Kidney (tissue), 14 donors: ENCODE data around the gene RNF213. TPM values are rescaled to one million over a fixed set of nuclear protein-coding genes. Genes with fewer than 3 reads are reported as not detected.

Experiments used
- DNase-seq, 5 donors: peaks; one replicate each; pipeline ENCODE4 v3.0.0-alpha.2; 2013 to 2020
- FAIRE-seq: peaks from 2 replicates; lab custom pipeline; 2012; peaks lifted over from hg19 to GRCh38; lab: Jason Lieb, UNC
- H3K27ac ChIP-seq, 2 donors: one replicate each; pipeline ENCODE4 v1.7.0; 2013; ENCODE audit warnings: low read depth in 2 of 2, low read length in 2 of 2, inconsistent platforms in 1 of 2
- H3K27me3 ChIP-seq: one replicate; pipeline ENCODE4 v1.7.1; 2013; ENCODE audit warnings: low read length, inconsistent platforms; ENCODE audit not compliant: control insufficient read depth, insufficient read depth
- H3K36me3 ChIP-seq, 3 donors: one replicate each; pipeline versions ENCODE4 v1.7.0 to v1.7.1; 2013; ENCODE audit warnings: low read length in 3 of 3, control low read depth in 1 of 3, inconsistent platforms in 1 of 3; ENCODE audit not compliant: insufficient read depth in 3 of 3, control insufficient read depth in 2 of 3
- H3K4me1 ChIP-seq, 3 donors: one replicate each; pipeline versions ENCODE4 v1.7.0 to v1.7.1; 2013; ENCODE audit warnings: low read length in 3 of 3, inconsistent platforms in 1 of 3, low read depth in 1 of 3; ENCODE audit not compliant: control insufficient read depth in 2 of 3, insufficient read depth in 2 of 3
- H3K4me3 ChIP-seq, 3 donors: one replicate each; pipeline versions ENCODE4 v1.7.0 to v1.8.1; 2013; ENCODE audit warnings: low read length in 3 of 3, control low read depth in 1 of 3, inconsistent platforms in 1 of 3
- H3K9ac ChIP-seq, 3 donors: one replicate each; pipeline versions ENCODE4 v1.7.0 to v1.7.1; 2013; ENCODE audit warnings: low read length in 3 of 3, control low read depth in 1 of 3, inconsistent platforms in 1 of 3
- H3K9me3 ChIP-seq, 3 donors: one replicate each; pipeline versions ENCODE4 v1.7.0 to v1.7.1; 2013; ENCODE audit warnings: low read length in 3 of 3, control low read depth in 1 of 3, inconsistent platforms in 1 of 3; ENCODE audit not compliant: control insufficient read depth in 2 of 3, insufficient read depth in 1 of 3
- intact Hi-C: fragments of 100-400 bp; cut with DNase I; formaldehyde crosslinking; loops from one replicate; pipeline ENCODE4 v1.11.1; 2022
- polyA plus RNA-seq: library from polyadenylated mRNA; stranded (reverse); fragments of 350-450 nt; fragmentation: Illumina TruSeq; extraction: RNeasy Lipid Tissue Mini Kit (QIAGEN cat#74804); gene quantifications from one replicate; pipeline ENCODE4 v1.2.3, GENCODE V29; 2014; ENCODE audit warnings: low read depth, low replicate concordance; ENCODE audit not compliant: insufficient read depth
- total RNA-seq: library from RNA; stranded (reverse); fragmentation: NEBNext Ultra II Directional; extraction: Animal tissue kit (Norgen Biotek cat#: 25700); gene quantifications from one replicate; pipeline ENCODE4 v1.2.1, GENCODE V29; 2021
- TF ChIP-seq, protein P1 (sequence below): IDR thresholded peaks from 3 replicates; pipeline ENCODE4 v1.5.1; 2012; ENCODE audit warnings: mild to moderate bottlenecking, moderate library complexity, borderline replicate concordance; ENCODE audit not compliant: insufficient read depth; ENCODE audit errors: extremely low read depth
- donor health status: control.
- donor health status: control.
- donor health status: control.
- donor health status: control.
- donor health status: control.
- donor health status: DM: yes; HTN: yes; CAD: no.
- donor health status: Normal renal cell carcinoma (clear cell type).

The RNF213 gene
- total and polyA plus RNA-seq, 2 donors from 2014 or later = 43.4 to 276 TPM

DNA sequence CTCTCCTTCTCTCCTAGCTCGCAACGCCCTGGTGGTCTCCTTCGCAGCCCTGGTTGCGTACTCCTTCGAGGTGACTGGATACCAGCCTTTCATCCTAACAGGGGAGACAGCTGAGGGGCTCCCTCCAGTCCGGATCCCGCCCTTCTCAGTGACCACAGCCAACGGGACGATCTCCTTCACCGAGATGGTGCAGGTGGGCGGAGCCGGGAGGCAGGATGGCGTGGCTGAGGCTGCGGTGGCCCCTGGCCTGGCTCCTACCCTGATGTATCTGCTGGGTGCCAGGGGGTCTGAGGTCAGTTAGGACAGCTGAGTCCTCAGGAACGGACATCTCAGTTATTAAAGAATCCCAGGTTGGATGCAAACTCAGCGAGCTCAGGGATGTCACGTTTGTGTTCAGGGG lies 23.7 kb upstream of the RNF213 start:
- H3K9ac ChIP-seq = no peak overlapping the region
- no peaks in the 10 kb centered on the region for H3K4me1 ChIP-seq
- peaks cover 2 to 42% (median 21%) of the 10 kb centered on the region in 3 donors for H3K36me3 ChIP-seq
- TF ChIP-seq, protein P1, sequence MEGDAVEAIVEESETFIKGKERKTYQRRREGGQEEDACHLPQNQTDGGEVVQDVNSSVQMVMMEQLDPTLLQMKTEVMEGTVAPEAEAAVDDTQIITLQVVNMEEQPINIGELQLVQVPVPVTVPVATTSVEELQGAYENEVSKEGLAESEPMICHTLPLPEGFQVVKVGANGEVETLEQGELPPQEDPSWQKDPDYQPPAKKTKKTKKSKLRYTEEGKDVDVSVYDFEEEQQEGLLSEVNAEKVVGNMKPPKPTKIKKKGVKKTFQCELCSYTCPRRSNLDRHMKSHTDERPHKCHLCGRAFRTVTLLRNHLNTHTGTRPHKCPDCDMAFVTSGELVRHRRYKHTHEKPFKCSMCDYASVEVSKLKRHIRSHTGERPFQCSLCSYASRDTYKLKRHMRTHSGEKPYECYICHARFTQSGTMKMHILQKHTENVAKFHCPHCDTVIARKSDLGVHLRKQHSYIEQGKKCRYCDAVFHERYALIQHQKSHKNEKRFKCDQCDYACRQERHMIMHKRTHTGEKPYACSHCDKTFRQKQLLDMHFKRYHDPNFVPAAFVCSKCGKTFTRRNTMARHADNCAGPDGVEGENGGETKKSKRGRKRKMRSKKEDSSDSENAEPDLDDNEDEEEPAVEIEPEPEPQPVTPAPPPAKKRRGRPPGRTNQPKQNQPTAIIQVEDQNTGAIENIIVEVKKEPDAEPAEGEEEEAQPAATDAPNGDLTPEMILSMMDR = no peak
- DNase-seq (peak in 1 of 5 donors; percentile 58), FAIRE-seq (no peak)
- H3K27ac ChIP-seq = no peak overlapping the region
- no peak overlapping the region for H3K4me3 ChIP-seq
- intact Hi-C loops = no loop called here
- H3K27me3 ChIP-seq = no peaks in the 10 kb centered on the region
- peaks cover 0 to 7% (median 3%) of the 10 kb centered on the region in 3 donors for H3K9me3 ChIP-seq

DNA sequence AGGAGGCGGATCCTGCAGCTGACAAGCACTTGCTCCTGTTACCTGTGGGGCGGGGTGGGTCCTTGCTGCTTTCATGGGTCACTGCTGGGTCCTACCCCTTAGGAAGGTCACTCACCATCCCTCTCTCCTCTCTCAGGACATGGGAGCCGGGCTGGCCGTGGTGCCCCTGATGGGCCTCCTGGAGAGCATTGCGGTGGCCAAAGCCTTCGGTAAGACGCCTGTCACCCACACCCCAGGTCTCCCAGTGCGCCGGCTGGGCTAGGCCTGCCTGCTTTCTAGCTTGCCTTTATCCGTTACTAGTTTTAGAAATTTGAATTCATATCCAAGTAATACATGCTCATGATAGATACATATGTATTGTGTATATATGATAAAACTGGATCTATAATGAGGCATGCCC lies 23.3 kb upstream of the RNF213 start:
- peak in 1 of 5 donors; percentile 38 for DNase-seq

DNA sequence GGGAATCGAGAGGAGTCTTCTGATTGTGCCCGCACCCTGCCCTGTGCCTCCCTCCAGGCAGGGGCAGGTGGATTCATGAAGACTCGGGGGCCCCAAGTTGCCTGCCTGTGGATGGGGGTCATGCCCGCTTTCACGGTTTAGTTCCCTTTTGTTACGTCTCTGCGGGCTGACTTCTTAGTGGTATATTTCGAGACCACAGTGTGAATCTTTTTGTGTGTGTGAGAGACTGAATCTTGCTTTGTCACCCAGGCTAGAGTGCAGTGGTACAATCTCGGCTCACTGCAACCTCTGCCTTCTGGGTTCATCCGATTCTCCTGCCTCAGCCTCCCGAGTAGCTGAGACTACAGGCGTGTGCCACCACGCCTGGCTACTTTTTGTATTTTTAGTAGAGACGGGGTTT lies 18.1 kb upstream of the RNF213 start:
- H3K4me1 ChIP-seq = no peaks in the 10 kb centered on the region
- H3K9ac ChIP-seq = no peak overlapping the region
- no peak overlapping the region for H3K4me3 ChIP-seq
- H3K27ac ChIP-seq = no peak overlapping the region
- intact Hi-C loops = no loop called here
- peak in 1 of 5 donors; percentile 52 for DNase-seq
- no peaks in the 10 kb centered on the region for H3K27me3 ChIP-seq
- peaks cover 2 to 35% (median 31%) of the 10 kb centered on the region in 3 donors for H3K36me3 ChIP-seq
- no peak for FAIRE-seq
- TF ChIP-seq, protein P1 = no peak
- no peaks in the 10 kb centered on the region for H3K9me3 ChIP-seq

More for the DNA sequence above, 23.3 kb upstream of the RNF213 start:
- Histone ChIP-seq H3K4me1 (no peaks in the 10 kb centered on the region), H3K27me3 (no peaks in the 10 kb centered on the region), H3K9me3 (peaks cover 0 to 4% (median 3%) of the 10 kb centered on the region in 3 donors), H3K36me3 (peaks cover 2 to 46% (median 22%) of the 10 kb centered on the region in 3 donors), H3K9ac (no peak overlapping the region), H3K27ac (no peak overlapping the region), H3K4me3 (no peak overlapping the region)
- intact Hi-C loops = no loop called here
- TF ChIP-seq, protein P1 = no peak
- FAIRE-seq = no peak
